Fibroblast of lung (primary cell): ENCODE data around the gene CHST11.

Source experiments
- CTCF ChIP-seq, 2 donors: IDR thresholded peaks in 1 of 2; conservative IDR thresholded peaks in 1 of 2; 1 replicate in 1 of 2; 2 replicates in 1 of 2; pipeline ENCODE4 v1.5.1; 2011 to 2012; ENCODE audit warnings: low read length in 2 of 2, control low read depth in 1 of 2, inconsistent platforms in 1 of 2, low read depth in 1 of 2, mild to moderate bottlenecking in 1 of 2
- EZH2 ChIP-seq: IDR thresholded peaks from 2 replicates; pipeline ENCODE4 v1.5.1; 2012; ENCODE audit warnings: low read length, control low read depth, mild to moderate bottlenecking; ENCODE audit errors: missing control alignments

- TF ChIP-seq CTCF (conservative IDR thresholded peaks at IDR 0.05 in 1 of 2, IDR thresholded peaks at IDR 0.05 in 1 of 2; ENCODE audit: low read depth in 1 of 2, low read length in 2 of 2) (no peak), EZH2 (no peak)
Measured at GRCh38 chr12:104521731-104522130, 65.0 kb downstream of the CHST11 start.
